Right hindlimb (tissue), 1 donor: ENCODE data around the gene NAV3.

Source experiments
- DNase-seq: peaks from one replicate; pipeline ENCODE4 v3.0.0-alpha.2; 2018

Gene NAV3

DNA sequence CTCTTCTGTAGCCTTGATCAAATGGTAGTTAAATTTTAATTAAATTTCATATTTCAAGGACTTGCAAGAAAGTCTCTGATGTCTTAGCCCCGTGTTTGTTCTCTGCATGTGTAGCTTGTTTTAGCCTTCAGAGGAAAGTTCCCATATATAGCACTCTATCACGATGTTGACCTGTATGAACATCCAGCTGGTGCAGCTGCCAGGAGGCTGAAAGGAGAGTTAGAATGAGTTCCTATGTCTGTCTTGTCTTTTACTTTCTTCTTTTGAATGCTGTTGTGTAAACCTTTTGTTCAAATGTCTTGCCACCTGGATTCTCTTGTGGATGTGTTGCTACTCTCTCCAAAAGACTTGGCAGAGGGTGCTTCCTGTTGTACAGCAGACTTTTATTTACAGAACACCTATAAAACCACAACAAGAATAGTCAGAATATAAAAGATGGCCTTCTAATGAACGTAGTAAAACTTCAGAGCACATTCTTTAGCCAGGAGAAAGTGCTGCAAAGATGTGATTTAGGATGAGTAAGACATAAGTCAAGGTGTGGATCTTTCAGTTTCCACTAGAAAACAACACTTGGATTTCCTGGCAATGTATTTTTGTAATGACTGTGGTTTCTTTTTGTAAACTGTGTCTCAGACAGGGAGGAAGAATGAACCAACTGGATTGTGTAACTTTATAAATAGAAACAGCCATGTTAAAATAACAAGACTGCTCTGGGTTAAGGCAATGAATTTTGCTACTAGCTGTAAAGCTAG is 17.2 kb downstream of the NAV3 start:
- no peak for DNase-seq

DNA sequence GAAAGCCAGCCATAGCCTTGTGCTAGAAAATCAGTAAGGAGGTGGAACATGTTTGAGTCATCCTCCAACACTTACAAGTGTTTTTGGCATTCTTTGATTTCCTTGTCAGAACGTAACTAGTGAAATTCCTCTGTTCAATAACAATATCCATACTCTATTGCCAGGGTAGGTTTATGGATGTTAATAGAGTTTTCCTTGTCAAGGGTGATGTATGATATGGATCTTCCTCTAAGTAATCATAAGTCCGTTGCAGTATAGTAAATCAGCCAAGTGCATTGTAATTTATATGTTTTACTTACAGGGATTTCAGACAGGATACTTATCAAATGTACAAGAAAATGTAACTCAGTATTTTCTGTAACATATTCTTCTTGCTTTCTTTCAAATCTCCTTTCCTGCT is 19.4 kb downstream of the NAV3 start:
- DNase-seq = no peak

DNA sequence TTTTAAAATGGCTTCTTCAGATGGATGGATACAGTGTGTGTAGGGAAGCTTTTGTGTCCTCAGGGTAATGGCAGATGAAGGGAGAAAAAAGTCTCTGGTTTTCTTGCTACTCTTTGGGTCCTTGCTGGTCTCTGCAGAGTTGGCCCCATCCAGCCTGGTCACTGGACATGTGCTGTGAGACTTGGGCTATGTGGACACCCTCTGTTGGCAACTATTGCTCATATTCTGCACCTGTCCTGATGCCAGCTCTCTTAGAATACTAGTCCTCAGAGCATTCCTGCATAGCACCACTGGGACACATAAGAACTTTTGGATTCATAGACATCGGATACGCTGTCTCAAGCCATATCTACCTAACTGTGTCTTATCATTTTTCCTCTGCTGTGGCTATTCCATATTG is 20.0 kb downstream of the NAV3 start:
- no peak for DNase-seq

DNA sequence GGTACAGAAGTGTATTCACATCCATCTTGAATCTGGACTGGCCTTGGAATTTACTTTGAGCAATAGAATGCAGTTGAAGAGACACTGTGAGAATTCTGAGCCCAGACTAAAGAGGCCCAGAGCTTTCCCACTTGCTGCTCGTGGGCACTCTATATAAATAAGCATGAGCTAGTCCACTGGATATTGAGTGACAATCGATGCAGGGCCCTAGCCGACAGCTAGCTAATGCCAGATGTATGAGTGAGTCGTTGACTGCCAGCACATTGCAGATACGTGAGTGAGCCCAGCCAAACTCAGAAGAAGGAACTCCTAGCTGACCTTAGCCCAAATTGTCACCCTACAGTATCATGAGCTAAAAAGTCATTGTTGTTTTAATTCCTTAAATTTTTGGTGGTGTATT is 24.9 kb downstream of the NAV3 start:
- no peak for DNase-seq

DNA sequence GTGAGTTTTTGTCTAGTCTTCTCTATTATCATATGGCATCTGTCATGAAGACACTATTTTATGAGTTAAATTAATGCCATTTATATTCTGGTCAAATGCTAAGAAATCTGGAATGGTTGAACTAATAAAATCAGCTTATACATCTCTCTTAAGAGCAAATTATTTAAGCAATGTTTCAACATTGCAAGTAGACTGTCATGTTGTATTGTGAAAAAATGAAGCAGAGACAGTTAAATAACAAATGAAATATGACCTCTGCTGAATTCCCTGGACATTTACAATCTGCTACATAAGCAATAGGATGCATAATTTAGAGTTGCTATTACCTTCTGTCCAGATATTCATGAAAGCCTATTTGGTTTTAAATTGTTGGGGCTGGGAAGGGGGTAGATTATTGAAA is 30.6 kb downstream of the NAV3 start:
- no peak for DNase-seq

DNA sequence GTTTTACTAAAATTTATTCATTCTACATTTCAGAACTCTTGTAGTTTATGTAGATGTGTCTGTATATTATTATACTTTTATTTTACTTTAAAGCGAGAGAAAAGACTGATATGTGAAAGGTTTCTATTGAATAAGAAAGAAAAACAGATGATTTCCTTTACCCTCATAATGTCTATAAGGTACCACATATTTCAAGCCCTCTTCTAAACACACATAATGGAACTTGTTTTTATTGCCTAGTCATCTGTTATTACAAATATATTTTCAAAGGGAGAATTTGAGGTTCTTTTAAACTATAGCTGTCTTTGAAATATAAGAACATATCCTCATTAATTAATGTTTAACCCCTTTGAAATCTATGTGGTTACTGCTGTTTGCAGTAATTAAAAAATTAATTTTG is 34.5 kb downstream of the NAV3 start:
- no peak for DNase-seq

DNA sequence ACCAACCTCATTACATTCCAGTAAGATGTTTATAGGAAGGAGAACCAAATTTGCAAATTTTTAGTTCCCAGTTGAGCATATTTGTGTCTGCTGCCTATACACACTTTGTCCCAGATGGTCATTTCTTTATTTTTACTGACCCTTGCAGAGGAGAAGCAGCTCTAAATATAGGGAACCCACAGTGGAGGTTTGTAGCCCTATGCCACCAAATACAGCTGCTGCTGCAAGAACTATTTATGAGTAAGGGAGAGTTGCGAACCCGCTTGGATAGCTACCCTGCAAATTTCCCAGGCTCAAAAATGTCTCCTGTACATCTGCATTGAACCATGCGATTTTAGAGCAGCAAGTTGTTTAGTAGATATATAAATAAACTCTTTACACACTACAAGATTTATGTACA is 48.2 kb downstream of the NAV3 start:
- DNase-seq = no peak

DNA sequence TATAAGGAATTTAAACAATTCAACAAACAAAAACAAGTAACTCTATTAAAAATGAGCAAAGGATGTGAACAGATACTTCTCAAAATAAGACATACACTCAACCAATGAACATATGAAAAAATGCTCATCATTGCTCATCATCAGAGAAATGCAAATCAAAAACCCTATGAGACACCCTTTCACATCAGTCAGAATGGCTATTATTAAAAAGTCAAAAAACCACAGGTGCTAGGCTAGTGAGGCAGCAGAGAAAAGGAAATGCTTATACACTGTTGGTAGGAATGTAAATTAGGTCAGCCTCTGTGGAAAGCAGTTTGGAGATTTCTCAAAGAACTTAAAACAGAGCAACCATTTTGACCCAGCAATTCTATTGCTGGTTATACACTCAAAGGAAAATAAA is 52.0 kb downstream of the NAV3 start:
- no peak for DNase-seq

DNA sequence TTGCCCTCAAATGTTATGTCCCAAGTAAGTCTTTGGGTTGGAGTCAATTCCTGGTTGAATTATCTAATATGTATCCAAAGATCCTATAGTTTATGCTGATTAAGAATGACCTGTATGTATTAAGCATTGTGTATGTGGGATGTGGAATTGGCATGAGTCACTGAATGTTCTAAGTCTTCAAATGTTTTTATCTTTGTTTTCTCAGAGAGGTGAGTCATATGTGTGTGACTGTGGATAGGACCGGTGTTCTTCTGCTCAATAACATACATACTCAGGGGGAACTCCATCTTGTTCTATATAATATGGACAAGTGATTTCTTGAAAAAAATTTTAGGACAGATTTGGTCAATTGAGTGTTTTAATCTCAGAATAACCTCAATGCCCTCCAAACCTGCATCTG is 57.9 kb downstream of the NAV3 start:
- DNase-seq = no peak

DNA sequence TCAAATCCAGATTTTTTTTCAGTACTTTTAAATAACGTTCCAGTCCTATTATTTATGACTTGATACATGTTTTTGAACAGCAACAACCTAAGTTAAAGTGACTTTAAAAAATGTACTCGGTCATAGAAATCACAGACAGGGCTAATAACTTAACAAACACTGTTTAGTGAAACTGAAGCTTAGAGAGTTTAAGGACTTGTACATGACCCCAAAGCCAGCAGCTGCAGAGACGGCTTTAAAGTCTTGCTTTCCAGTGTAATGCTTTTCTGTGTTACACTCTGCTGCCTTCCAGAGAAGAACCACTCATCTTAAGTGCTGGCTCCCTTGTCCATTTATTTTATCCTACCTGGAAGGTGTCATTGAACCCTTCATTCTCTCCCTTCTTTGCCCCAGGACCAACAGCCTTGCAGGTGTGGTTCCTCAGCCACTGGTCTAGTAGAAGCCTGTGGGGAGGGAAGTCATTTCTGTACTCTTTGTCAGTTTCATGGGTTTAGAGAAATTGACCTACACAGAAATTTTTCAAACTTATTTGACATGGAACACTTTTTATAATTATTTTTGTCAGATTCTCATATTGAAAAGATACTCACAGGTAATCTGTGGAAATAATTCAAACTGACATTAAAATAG is 60.9 kb downstream of the NAV3 start:
- DNase-seq = no peak

DNA sequence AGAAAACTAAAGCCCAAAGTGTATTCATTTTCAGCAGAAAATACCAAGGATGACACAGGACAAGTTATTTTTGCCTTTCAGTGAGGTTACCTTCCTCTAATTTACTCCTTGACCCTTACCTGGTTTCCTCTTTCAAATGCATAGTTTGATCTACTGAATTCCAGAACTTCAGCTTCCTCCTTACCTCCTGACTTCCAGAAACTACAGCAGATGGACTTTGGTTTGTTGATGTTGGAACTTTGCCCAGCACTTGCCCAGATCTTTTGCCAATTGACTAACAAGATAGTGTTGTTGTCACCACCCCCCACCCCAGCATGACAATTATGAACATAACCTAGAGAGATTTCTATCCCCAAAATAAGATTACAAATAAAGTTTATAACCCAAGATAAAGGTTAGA is 63.2 kb downstream of the NAV3 start:
- no peak for DNase-seq

DNA sequence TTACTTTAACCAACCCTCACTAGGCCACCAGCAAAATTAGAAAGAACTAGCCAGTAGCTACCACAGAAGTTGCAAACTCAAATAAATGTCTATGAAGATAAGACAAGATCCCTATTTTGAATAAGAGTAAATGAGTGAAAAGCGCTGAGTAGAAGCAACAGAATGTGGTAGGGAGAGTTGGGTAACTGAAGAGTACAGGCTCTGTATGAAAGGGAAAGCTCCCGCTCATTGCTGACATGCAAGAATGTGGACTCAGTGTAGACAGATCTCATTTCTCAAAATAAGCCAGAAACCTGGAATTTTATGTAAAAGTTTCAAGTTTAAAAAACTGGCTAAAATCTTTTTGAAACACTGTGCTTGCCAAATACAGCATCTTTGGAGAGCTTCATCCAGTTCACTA is 63.9 kb downstream of the NAV3 start:
- no peak for DNase-seq

DNA sequence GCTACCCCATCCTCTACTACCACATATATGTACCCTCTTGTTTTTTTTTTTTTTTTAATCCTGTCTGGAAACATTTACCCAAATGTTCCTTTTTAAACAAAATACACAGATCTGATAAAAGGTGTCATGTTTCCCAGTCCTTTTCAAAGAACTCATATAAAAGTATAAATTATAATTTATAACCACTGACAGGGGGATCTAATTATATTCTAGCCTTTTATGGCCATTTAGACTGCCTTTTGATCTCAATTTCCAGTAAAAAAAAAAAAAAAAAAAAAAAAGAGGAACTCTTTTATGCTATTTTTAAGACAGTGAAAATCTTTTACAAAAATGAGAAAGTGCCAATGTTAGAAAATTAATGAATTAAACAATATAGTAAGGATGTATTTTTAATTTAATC is 65.0 kb downstream of the NAV3 start:
- no peak for DNase-seq

DNA sequence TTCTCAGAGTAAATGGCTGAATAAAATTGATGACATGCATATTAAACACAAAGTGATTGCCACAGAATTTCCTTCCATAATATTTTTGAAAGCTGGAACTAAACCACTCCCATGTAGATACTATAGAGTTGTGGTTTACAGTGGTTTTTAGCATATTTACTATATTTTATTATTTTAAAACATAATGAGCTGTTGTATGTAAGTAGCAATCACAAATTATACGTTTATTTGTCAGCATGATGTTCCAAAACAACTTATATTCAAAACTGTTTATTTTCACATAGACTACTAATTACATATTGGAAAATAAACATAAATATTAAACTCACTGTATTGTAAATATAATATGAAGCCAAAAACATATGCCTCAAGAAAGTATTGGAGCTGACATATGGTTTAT is 77.2 kb downstream of the NAV3 start:
- no peak for DNase-seq

DNA sequence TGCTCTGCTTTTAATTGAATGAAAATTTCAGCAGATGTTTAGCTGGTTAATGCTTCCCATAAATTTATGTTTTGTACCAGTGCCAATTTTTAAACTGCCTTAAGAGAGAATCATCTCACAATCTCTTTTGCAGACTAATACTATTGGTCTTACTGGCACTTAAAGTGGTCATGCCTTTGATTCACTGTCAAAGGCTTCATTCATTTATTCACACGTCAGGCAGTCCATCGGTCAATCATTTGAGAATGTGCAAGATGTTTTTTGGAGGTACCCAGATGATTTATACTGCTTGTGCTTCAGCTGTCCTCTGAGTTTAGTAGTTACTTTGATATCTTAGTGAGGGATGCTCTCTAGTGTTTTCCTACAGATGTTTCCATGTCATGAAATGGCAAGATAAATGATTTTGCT is 83.4 kb downstream of the NAV3 start:
- peak; percentile 23 for DNase-seq

DNA sequence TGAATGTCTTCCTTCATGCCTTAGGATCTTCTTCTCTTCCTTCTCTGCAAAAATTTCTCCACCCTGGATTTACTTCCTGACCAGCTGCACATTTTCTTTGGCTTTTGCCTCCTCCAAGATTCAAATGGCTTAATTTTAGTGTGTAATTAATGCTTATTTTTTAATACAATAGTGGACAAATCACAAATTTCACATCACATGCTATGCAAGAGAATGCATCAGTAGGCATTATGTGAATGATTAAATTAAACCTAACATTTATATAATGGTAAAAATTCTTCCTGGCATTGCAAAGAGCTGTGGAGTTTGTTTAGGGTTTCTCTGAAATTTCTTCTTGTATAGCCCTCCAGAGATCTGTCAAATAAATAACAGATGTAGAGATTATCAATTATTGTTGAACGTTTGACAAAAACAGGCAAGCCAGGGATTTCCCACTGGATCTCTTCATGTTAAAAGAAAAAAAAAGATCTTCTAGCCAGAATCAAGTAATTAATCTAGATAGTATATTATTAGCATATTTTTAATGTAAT is 84.4 kb downstream of the NAV3 start:
- DNase-seq = no peak

DNA sequence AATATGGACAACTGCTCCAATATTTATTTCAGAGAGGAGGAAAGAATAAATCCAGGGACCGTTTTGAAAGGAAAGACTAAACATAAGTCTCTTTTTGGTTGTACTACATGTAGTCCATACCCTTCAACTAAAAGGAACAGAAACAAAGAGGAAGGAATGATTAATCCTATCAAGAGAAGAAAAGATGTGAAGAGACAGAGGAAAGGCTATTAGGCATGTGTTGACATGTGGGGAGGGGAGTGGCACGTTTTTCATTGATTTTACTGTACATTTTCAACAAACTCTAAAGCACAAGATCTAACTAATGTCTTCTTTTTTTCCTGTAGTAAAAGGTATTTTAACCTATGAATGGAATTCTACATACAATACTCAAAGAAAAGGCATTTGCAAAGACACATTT is 85.6 kb downstream of the NAV3 start:
- no peak for DNase-seq

DNA sequence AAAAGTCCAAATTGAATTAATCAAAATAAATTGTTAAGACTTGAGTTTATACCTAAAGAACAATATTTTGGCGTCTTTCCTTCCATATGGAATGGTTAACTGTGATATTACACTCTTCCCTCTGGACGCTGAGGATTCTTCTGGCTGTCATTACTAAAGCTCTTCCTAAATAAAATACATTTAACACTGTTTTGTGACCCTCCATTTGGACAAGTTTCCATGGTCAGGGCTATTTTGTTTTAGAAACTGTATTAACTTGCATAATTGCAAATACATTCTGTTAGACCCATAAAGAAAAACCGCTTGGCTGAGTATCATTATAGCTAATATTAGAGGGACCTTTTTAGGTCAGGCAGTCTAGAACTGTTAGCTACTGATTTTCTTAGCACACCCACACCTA is 87.4 kb downstream of the NAV3 start:
- no peak for DNase-seq

DNA sequence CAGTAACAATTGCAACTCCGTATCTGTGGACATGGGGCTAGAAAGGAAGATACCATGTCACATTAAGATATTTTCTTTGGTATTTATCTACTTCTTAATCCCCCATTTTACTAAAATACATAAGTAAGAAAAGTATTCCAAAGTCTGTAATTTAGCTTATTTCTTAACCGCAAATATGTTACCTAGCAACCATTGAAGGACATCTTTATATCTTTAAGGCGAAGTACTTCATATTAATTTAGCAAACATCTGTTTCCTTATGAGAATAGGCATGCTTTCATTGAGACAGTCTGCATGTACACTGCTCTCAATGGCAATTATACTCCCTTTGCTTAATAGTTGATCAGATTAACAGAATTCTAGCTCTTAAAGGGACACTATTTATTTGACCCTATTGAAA is 88.8 kb downstream of the NAV3 start:
- no peak for DNase-seq

DNA sequence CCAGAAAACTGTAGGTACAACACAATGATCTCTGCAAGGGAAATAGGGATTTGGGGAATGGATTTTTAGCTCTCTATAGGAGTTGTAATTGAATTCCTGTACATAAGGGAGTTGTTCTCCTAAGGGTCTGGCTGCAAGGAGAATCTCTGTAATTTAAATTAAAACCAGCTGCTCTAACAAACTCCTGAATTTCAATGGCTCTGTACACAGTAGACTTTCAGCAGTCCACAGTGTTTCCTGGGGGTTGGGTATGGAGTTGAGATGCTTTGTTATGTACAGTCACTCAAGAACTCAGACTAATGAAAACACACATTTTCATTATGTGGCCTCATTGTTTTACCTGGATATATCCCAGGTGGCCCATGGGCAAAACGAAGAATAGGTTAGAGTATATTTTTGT is 93.2 kb downstream of the NAV3 start:
- DNase-seq = no peak

DNA sequence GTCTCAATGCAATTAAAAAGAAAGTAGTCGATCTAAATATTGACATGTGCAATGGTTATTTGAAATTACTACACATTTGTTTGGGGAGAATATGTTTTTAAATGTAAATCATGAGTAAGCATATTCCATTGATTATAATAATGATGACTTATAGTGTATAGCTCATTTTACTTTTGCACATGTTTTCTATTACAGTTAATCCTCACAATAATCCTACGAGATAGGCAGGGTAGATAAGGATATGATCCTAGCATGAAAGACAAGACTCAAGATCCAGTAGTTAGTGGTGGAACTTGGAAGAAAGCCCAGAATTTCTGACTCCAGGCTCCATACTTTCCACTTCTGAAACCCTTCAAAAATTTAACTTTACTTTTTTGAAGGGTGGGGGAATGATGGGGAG is 94.0 kb downstream of the NAV3 start:
- DNase-seq = no peak

DNA sequence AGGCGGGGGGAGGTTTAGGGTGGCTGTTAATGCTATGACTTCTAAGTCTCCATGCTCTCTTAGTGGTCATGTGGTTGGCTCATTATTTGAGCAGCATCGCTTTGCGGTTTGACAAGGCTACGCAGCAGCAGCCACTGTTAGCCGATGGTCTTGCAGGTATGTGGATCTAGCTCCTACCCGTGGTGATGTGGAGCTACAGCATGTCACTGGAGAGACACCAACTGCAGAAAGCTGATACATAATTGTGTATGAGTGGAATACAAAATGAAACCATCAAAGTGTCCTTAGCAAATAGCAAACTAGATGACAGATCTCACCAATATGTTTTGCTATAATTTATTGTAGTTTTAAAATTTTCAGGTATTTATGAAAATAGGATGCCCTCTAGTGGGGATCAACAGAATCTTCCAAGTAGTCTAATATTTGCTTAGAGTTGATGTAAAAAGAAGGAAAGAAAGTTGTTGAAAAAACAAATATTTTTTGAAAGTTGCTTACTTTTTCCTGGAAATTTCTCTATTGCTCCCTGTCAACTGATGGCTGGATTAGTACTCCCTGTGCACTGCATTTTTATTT is 94.9 kb downstream of the NAV3 start:
- peak; percentile 84 for DNase-seq

DNA sequence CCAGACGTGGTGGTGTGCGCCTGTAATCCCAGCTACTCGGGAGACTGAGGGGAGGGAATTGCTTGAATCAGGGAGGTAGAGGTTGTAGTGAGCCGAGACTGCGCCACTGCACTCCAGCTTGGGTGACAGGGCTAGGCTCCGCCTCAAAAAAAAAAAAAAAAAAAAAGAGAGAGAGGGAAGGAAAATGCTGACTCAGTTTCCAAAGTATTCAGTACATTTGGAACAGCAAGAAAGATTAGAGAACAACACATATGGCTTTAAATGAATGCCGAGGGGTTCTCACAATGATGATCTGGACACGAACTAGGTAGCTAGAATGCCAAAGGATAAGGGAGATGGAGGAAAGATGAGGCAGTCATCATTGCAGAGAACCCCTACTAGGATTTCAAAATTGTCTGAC is 97.4 kb downstream of the NAV3 start:
- DNase-seq = no peak

DNA sequence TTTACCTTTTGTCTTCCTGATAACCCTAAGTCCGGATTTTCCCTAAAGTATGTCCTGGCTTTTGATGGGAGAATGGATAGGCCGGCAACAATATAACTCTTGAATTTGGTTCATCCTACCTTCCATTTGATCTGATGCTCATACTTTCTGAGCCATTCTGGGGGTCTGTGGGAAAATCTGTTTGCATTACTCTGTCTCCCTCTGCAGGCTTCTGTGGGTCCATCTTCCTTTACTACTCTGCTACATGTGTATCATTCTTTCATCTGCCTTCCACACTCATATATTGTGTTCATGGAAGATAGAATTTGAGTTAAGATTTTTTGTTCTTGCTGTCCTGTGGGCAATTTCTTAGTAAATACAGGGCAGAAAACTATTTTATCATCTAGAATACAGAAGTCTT is 101.5 kb downstream of the NAV3 start:
- no peak for DNase-seq

DNA sequence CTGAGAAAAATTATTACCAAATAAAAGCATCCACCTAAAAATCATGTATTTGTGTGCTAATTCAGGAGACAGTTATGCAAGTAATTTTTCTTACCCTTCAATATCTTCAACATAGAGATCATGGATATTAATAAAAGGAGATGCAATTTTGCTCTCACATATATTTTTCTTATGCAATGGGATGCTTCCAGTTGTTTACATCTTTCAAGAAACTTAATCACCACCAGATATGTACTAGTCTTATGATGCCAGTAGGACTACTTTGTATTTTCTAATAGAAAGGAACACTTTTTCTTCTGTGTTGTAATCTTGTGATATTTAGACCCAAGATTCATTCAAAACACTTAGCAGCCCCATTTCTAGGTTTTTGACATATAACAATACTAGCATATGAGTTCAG is 107.6 kb downstream of the NAV3 start:
- no peak for DNase-seq
